ENCODE data around the gene KIF12.
"Not testable (repeated sequence)": the region's sequence is repeated elsewhere in the genome, so short reads cannot be mapped to it uniquely, and the experiment has no call there.

The KIF12 gene

GRCh38 chr9:114082763-114083412 is 16.2 kb downstream of the KIF12 start:
- not testable (repeated sequence) for DNase-seq

GRCh38 chr9:114082017-114082762 is 16.9 kb downstream of the KIF12 start:
- DNase-seq: peak; percentile 76

GRCh38 chr9:114081441-114082016 is 17.6 kb downstream of the KIF12 start:
- DNase-seq: no peak

GRCh38 chr9:114080773-114081440 is 18.2 kb downstream of the KIF12 start:
- DNase-seq: no peak

- no peak for DNase-seq
These were observed 18.8 kb downstream of the KIF12 start for GRCh38 chr9:114080195-114080772.

GRCh38 chr9:114078781-114079156 is 20.3 kb downstream of the KIF12 start:
- DNase-seq: no peak

GRCh38 chr9:114078021-114078780 is 20.9 kb downstream of the KIF12 start, which contains the start of gene AMBP:
Gene AMBP (minus strand): TSS chr9:114078300. CDS start chr9:114078209, 91 bp downstream.
- no peak for DNase-seq

- DNase-seq: no peak
These were observed 21.8 kb downstream of the KIF12 start for GRCh38 chr9:114077162-114077837.

GRCh38 chr9:114076237-114077161 is 22.6 kb downstream of the KIF12 start:
- DNase-seq: no peak

- no peak for DNase-seq
These were observed 23.5 kb downstream of the KIF12 start for GRCh38 chr9:114075602-114076001.

- DNase-seq: peak; percentile 33
These were observed 26.6 kb downstream of the KIF12 start for GRCh38 chr9:114072184-114073140.

- no peak for DNase-seq
These were observed 27.8 kb downstream of the KIF12 start for GRCh38 chr9:114071197-114071795.

GRCh38 chr9:114070188-114071103 is 28.6 kb downstream of the KIF12 start:
- DNase-seq: no peak

- DNase-seq: no peak
These were observed 29.5 kb downstream of the KIF12 start for GRCh38 chr9:114069476-114070187.

- no peak for DNase-seq
These were observed 33.8 kb downstream of the KIF12 start for GRCh38 chr9:114065304-114065703.

- DNase-seq: no peak
These were observed 37.1 kb downstream of the KIF12 start for GRCh38 chr9:114061830-114062474.

GRCh38 chr9:114061292-114061691 is 37.8 kb downstream of the KIF12 start:
- no peak for DNase-seq

Measured in NCI-H2029 (cell line).